ENCODE measurements around the gene SPTBN2.
A peak's percentile ranks its signal among the peaks of the same experiment; 100 is the strongest.

The SPTBN2 gene

GRCh38 chr11:66728693-66729385 lies at the start of gene SPTBN2:
Gene SPTBN2, minus strand, starts transcription at chr11:66729216. Its CDS starts 7,976 bp downstream, at chr11:66721240.
- Mint-ChIP-seq H3K4me1 (peaks cover 22% of the 10 kb centered on the region), H3K4me3 (peak within 1 kb of the TSS; percentile 86), H3K27ac (peak within 1 kb of the TSS; percentile 63), H3K27me3 (peaks cover 48% of the 10 kb centered on the region), H3K36me3 (peaks cover 4% of the 10 kb centered on the region), H3K9me3 (no peaks in the 10 kb centered on the region)
- no peak for ATAC-seq

- no peaks in the 10 kb centered on the region for H3K27me3 Mint-ChIP-seq
- ATAC-seq: no peak
- H3K27ac Mint-ChIP-seq: no peak overlapping the region
- H3K9me3 Mint-ChIP-seq: no peaks in the 10 kb centered on the region
- no peak overlapping the region for H3K4me3 Mint-ChIP-seq
- H3K4me1 Mint-ChIP-seq: no peaks in the 10 kb centered on the region
- peaks cover 40% of the 10 kb centered on the region for H3K36me3 Mint-ChIP-seq
Measured at GRCh38 chr11:66768818-66769217, 39.8 kb upstream of the SPTBN2 start.

GRCh38 chr11:66768088-66768521 lies 39.1 kb upstream of the SPTBN2 start:
- Mint-ChIP-seq H3K36me3 (peaks cover 34% of the 10 kb centered on the region), H3K4me3 (no peak overlapping the region), H3K27ac (no peak overlapping the region), H3K4me1 (no peaks in the 10 kb centered on the region), H3K9me3 (no peaks in the 10 kb centered on the region), H3K27me3 (no peaks in the 10 kb centered on the region)
- ATAC-seq: no peak

GRCh38 chr11:66767666-66768065 lies 38.6 kb upstream of the SPTBN2 start:
- no peak for ATAC-seq
- no peaks in the 10 kb centered on the region for H3K4me1 Mint-ChIP-seq
- H3K27ac Mint-ChIP-seq: no peak overlapping the region
- H3K27me3 Mint-ChIP-seq: no peaks in the 10 kb centered on the region
- no peaks in the 10 kb centered on the region for H3K9me3 Mint-ChIP-seq
- H3K36me3 Mint-ChIP-seq: peaks cover 30% of the 10 kb centered on the region
- H3K4me3 Mint-ChIP-seq: no peak overlapping the region

GRCh38 chr11:66766681-66767080 lies 37.7 kb upstream of the SPTBN2 start:
- Mint-ChIP-seq H3K4me1 (no peaks in the 10 kb centered on the region), H3K27ac (no peak overlapping the region), H3K27me3 (no peaks in the 10 kb centered on the region), H3K4me3 (no peak overlapping the region), H3K9me3 (no peaks in the 10 kb centered on the region), H3K36me3 (peaks cover 31% of the 10 kb centered on the region)
- no peak for ATAC-seq

- no peak for ATAC-seq
- Mint-ChIP-seq H3K4me3 (no peak overlapping the region), H3K9me3 (no peaks in the 10 kb centered on the region), H3K36me3 (peaks cover 24% of the 10 kb centered on the region), H3K27ac (no peak overlapping the region), H3K4me1 (no peaks in the 10 kb centered on the region), H3K27me3 (no peaks in the 10 kb centered on the region)
Measured at GRCh38 chr11:66762088-66762487, 33.1 kb upstream of the SPTBN2 start.

- peaks cover 6% of the 10 kb centered on the region for H3K36me3 Mint-ChIP-seq
- H3K27ac Mint-ChIP-seq: no peak overlapping the region
- no peak for ATAC-seq
Measured at GRCh38 chr11:66752148-66752547, 23.1 kb upstream of the SPTBN2 start.

GRCh38 chr11:66749091-66749490 lies 20.1 kb upstream of the SPTBN2 start:
- no peak overlapping the region for H3K4me3 Mint-ChIP-seq
- H3K4me1 Mint-ChIP-seq: peaks cover 20% of the 10 kb centered on the region
- no peaks in the 10 kb centered on the region for H3K9me3 Mint-ChIP-seq
- H3K27me3 Mint-ChIP-seq: no peaks in the 10 kb centered on the region
- no peak overlapping the region for H3K27ac Mint-ChIP-seq
- H3K36me3 Mint-ChIP-seq: no peaks in the 10 kb centered on the region
- ATAC-seq: no peak

More at GRCh38 chr11:66752148-66752547, 23.1 kb upstream of the SPTBN2 start:
- Mint-ChIP-seq H3K4me1 (peaks cover 19% of the 10 kb centered on the region), H3K27me3 (no peaks in the 10 kb centered on the region), H3K9me3 (no peaks in the 10 kb centered on the region), H3K4me3 (no peak overlapping the region)

GRCh38 chr11:66747480-66747879 lies 18.5 kb upstream of the SPTBN2 start:
- Mint-ChIP-seq H3K27me3 (no peaks in the 10 kb centered on the region), H3K27ac (no peak overlapping the region), H3K4me1 (peaks cover 25% of the 10 kb centered on the region), H3K36me3 (no peaks in the 10 kb centered on the region), H3K9me3 (no peaks in the 10 kb centered on the region), H3K4me3 (no peak overlapping the region)
- ATAC-seq: no peak

- Mint-ChIP-seq H3K4me3 (peak overlapping the region; percentile 97), H3K4me1 (peaks cover 19% of the 10 kb centered on the region), H3K36me3 (no peaks in the 10 kb centered on the region), H3K9me3 (peaks cover 4% of the 10 kb centered on the region), H3K27ac (peak overlapping the region; percentile 90), H3K27me3 (no peaks in the 10 kb centered on the region)
- ATAC-seq: peak; percentile 83
Measured at GRCh38 chr11:66745356-66746235, 16.6 kb upstream of the SPTBN2 start.

- peak; percentile 94 for ATAC-seq
- H3K4me3 Mint-ChIP-seq: peak overlapping the region; percentile 97
- no peaks in the 10 kb centered on the region for H3K27me3 Mint-ChIP-seq
- peaks cover 19% of the 10 kb centered on the region for H3K4me1 Mint-ChIP-seq
- peaks cover 5% of the 10 kb centered on the region for H3K36me3 Mint-ChIP-seq
- H3K27ac Mint-ChIP-seq: peak overlapping the region; percentile 90
- peaks cover 4% of the 10 kb centered on the region for H3K9me3 Mint-ChIP-seq
Measured at GRCh38 chr11:66744485-66745355, 15.7 kb upstream of the SPTBN2 start.

GRCh38 chr11:66743271-66743968 lies 14.4 kb upstream of the SPTBN2 start:
- H3K4me1 Mint-ChIP-seq: peaks cover 11% of the 10 kb centered on the region
- no peak for ATAC-seq
- H3K27ac Mint-ChIP-seq: peak overlapping the region; percentile 90
- H3K4me3 Mint-ChIP-seq: peak overlapping the region; percentile 97
- peaks cover 5% of the 10 kb centered on the region for H3K36me3 Mint-ChIP-seq
- H3K27me3 Mint-ChIP-seq: no peaks in the 10 kb centered on the region
- H3K9me3 Mint-ChIP-seq: peaks cover 4% of the 10 kb centered on the region

- H3K9me3 Mint-ChIP-seq: peaks cover 4% of the 10 kb centered on the region
- H3K27ac Mint-ChIP-seq: no peak overlapping the region
- peaks cover 5% of the 10 kb centered on the region for H3K36me3 Mint-ChIP-seq
- H3K4me1 Mint-ChIP-seq: peaks cover 7% of the 10 kb centered on the region
- H3K4me3 Mint-ChIP-seq: no peak overlapping the region
- no peaks in the 10 kb centered on the region for H3K27me3 Mint-ChIP-seq
- no peak for ATAC-seq
Measured at GRCh38 chr11:66741153-66741552, 12.1 kb upstream of the SPTBN2 start.

- Mint-ChIP-seq H3K9me3 (peaks cover 4% of the 10 kb centered on the region), H3K36me3 (peaks cover 5% of the 10 kb centered on the region), H3K4me3 (no peak overlapping the region), H3K27ac (no peak overlapping the region), H3K4me1 (peaks cover 7% of the 10 kb centered on the region), H3K27me3 (no peaks in the 10 kb centered on the region)
- ATAC-seq: no peak
Measured at GRCh38 chr11:66739983-66740382, 11.0 kb upstream of the SPTBN2 start.
